Activated CD4-positive, alpha-beta T cell treated with anti-CD3 and anti-CD28 coated beads, Interleukin-2, amount 50 U/mL, for 16 hours (primary cell): ENCODE measurements around the gene CCDC201.

Source experiments
- DNase-seq: peaks from one replicate; pipeline ENCODE4 v3.0.0-alpha.2; 2020

CCDC201 gene

DNA sequence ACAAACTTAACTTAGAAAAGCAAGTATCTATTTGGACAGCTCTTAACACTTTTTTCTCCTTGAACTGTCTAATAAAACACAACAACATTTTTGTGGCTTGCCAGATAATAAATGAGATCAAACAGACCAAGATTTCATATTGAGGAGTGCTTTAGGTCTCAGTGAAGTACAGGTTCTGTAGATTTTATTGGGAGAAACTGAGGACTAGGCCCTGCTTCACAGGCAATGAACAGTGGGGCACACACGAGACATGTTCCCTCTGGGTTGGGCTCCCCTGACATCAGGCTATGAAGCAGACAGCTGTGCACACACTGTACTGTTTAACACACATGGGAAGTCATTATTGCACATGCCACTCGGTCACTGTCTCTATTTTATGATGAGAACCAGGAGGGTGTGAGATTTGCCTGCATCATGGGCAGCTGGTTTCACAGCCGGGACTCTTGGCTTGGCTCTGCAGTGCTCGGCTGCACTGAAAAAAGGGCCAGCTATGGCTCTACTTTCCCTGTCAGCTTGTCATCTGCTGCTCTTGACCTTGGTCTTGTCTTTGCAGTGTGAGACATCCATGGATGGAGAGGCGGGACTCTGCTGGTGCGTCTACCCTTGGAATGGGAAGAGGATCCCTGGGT, 19.6 kb upstream of the CCDC201 start:
- DNase-seq, result no peak

GRCh38 chr7:45891462-45892402, 18.9 kb upstream of the CCDC201 start:
- no peak for DNase-seq

GRCh38 chr7:45890902-45891461, 18.1 kb upstream of the CCDC201 start:
- peak; percentile 21 for DNase-seq

- DNase-seq, result no peak
Observed at GRCh38 chr7:45890125-45890901, 17.4 kb upstream of the CCDC201 start.

DNA sequence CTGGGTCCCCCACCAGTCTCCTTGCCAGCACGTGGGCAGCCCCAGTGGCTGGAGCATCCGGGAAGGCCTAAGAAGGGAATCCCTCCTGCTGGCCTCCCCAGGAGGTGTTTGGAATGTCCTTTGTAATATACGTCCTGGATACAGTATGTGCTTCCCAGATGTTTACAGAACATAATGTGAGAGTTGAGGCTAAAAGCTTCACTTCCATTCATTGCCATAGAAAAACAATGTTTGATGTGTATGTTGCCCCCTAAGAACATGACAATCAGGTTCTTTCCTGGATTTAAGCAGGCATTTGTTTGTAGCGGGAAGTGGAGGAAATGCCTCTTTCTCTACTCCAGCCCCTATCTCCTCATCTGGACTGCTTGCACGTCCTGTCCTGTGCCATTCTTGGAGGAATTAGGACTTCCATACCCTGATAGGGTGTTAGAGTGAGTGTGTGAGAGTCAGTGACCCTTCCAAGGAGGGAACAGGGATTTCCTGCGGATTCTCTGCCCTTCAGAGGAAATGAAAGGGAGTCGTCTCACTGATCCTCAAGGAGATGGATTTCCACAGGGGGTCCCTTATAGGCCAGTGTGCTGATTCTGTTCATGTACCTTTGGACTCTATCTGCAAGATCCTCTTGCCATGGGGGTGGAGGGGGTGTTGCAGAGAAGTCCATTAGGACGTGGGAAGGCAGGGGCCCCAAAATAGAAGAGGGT, 16.6 kb upstream of the CCDC201 start:
- DNase-seq, result no peak

DNA sequence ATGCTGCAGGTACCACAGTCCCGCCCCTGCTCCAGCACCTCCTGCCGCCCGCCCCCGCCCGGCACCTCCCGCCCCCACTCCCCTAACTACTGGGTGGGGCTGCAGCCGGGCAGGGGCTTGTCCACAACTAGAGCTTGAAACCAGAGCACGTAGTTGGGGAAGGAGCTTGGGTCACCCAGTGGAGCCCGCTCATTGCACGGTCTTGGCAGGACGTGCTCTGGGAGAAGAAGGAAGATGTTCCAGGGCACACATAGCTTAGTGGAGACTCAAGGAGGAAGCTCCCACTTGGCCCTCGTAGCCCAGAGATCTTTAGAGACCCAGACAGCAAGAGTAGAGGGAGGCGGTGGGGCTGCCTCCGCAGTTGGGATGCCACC, 16.1 kb upstream of the CCDC201 start:
- DNase-seq, result no peak

- peak; percentile 4 for DNase-seq
Observed at GRCh38 chr7:45888185-45888992, 15.5 kb upstream of the CCDC201 start, which contains the start of gene IGFBP1. Gene IGFBP1 (plus strand): TSS chr7:45888488. CDS start chr7:45888653, 165 bp downstream.

- no peak for DNase-seq
Observed at GRCh38 chr7:45886931-45887667, 14.2 kb upstream of the CCDC201 start.

GRCh38 chr7:45885264-45885882, 12.5 kb upstream of the CCDC201 start:
- DNase-seq, result no peak

- DNase-seq, result no peak
Observed at GRCh38 chr7:45884136-45884535, 11.3 kb upstream of the CCDC201 start.

DNA sequence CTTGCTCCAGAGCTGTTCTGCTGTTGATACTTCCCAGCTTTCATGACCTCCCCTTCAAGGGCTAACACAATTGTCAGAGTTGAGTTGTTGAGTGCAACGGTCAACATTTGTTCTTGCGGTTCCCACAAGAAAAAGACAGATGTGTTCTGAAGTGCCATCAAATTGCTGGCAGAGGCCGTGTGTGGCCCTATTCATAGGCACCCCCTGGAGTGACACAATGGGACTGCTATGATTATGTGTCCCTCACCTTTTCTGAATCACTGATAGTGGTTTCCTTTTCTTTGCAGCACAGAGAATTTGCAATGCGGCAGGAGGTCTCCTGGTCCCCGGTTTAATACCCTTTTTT, 9.6 kb upstream of the CCDC201 start:
- DNase-seq, result no peak

GRCh38 chr7:45881759-45882464, 9.0 kb upstream of the CCDC201 start:
- no peak for DNase-seq

DNA sequence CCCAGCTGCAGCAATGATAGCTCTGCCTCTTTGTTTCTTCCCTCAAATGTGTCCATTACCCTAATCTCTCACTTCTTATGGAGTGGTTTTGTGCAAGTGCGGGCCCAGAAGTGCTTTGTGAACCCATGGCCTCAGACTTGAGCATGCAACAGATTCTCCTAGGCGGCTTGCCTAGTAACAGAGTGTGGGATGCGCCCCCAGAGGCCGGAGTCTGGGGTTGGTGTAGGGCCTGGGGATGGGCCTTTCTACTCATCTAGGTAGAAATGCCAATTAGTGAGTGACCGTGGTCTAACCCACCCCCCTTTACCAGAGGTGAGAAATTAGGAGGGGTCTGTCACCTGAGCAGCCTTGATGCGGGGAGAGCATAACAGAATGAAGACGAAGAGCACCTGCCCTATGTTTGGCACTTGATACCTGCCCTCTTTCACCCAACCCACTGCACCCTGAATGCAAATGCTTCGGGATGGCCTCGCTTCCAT, 8.4 kb upstream of the CCDC201 start:
- DNase-seq, result no peak

GRCh38 chr7:45880433-45880860, 7.6 kb upstream of the CCDC201 start:
- no peak for DNase-seq

DNA sequence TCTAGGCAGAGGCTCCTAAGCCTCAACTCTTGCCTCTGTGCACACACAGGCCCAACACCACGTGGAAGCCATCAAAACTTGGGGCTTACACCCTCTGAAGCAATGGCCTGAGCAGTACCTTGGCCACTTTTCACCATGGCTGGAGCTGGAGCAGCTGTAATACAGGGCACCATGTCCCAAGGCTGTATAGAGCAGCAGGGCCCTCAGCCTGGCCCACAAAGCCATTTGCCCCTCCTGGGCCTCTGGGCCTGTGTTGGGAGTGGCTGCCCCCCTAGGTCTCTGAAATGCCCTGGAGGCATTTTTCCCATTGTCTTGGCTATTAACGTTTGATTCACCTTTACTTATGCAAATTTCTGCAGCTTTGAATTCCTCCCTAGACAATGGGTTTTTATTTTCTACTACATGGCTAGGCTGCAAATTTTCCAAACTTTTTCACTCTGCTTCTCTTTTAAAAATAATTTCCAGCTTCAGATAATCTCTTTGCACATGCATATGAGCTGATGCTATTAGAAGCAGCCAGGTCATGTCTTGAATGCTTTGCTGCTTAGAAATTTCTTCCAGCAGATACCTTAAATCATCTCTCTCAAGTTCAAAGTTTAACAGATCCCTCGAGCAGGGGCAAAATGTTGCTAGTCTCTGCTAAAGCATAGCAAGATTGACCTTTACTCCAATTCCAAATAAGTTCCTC, 5.7 kb upstream of the CCDC201 start:
- DNase-seq, result no peak

DNA sequence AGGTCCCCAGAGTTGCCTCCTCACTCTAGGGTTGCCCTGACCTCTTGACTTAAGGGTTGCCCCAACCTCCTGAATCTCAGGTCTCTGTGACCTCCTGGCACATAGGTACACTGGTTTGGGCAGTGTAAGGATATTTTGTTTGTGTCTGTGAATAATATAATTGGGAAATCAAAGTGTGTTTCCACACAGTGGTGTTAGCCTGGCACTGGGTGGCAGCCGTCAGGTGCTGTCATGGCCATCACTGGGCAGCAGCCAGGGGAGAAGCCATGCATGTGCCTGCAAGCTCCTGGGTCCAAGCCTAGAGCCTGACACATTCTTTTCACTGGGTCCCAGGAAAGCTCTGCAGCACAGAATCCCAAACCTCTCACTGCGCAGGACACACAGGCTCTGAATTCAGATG, 3.6 kb upstream of the CCDC201 start:
- no peak for DNase-seq

GRCh38 chr7:45874408-45875131, 1.7 kb upstream of the CCDC201 start:
- no peak for DNase-seq

DNA sequence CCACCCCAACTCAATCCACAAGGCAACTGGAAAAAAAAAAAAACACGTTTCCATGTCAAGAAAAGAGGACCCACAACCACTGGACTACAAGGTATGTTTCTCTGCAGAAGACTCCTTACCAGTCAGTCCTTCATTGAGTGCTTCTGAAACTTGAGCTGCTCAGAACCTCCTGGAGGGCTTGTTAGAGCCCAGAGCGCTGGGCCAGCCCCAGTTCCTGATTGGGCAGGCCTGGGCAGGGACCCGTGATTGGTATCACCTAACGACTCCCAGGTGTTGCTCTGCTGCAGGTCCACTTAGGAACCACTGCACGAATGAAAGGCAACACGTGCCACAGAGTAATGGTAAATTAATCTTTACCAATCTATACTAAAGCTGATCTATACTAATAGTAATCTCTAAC, 473 bp upstream of the CCDC201 start:
- DNase-seq, result no peak
